HG03039 (cell line): ENCODE results near the gene SIGLEC1.

Experiments
- ATAC-seq: cut with Tn5 transposase; IDR thresholded peaks from one replicate; pipeline ENCODE4 v1.9.1; 2021; ENCODE audit warnings: mild to moderate bottlenecking, moderate library complexity; ENCODE audit not compliant: unreplicated experiment

Gene SIGLEC1

DNA sequence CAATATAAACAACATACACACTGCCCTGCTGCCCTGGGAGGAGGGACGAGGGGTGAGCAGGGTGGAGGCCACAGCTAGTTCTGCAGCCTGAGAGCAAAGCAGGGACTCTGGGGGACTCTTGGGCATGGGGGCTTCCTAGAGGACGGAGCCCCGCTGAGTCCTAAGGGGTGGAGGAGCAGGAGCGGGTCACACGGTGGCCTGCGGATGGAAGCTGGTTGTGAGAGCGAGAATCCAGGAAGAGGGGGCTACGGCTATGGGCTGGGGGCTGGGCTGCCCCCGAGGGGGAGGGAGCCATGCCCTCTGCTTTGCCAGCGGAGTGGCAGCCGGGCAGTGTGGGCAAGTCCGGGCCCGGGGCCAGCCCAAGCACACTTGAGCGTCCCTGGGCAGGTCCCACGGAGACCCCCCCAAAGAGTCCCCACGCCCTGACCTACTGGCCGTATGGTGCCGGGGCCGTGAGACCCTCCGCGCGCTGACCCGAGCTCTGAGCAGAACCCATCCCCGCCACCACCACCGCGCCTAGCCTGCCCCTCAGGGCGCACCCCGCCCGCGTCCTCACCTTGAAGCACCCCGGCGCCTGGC is 31.0 kb downstream of the SIGLEC1 start:
- ATAC-seq, result no peak

DNA sequence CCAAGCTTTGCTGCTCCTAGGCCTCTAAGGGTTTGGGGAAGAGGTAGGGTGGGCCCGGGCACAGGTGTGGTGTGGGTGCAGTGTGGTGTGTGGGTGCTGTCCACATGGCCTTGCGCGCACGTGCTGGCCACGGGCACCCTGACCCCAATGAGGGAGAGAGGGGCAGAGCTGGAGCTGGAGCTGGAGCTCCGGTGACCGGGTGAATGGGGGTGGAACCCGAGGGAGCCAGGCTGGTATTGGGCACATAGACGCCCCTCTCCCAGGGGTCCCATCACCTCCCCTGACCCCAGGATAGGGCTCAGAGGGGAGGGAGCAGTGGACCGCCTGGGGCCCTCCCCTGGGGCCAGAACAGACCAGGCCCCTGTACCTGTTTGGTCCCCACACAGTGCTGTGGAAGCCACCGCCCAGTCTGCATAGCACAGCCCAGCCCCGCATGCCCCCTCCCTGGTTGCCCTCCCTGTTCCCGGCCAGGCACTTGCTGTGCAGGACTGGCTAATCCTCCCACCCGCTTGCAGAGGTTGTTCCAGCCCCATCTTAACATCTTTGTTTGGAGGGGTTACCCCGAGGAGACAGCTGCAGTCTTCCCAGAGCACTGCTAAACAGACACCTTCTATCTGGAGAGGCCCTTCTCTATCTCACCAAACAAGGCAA is 31.6 kb downstream of the SIGLEC1 start:
- ATAC-seq, result no peak

DNA sequence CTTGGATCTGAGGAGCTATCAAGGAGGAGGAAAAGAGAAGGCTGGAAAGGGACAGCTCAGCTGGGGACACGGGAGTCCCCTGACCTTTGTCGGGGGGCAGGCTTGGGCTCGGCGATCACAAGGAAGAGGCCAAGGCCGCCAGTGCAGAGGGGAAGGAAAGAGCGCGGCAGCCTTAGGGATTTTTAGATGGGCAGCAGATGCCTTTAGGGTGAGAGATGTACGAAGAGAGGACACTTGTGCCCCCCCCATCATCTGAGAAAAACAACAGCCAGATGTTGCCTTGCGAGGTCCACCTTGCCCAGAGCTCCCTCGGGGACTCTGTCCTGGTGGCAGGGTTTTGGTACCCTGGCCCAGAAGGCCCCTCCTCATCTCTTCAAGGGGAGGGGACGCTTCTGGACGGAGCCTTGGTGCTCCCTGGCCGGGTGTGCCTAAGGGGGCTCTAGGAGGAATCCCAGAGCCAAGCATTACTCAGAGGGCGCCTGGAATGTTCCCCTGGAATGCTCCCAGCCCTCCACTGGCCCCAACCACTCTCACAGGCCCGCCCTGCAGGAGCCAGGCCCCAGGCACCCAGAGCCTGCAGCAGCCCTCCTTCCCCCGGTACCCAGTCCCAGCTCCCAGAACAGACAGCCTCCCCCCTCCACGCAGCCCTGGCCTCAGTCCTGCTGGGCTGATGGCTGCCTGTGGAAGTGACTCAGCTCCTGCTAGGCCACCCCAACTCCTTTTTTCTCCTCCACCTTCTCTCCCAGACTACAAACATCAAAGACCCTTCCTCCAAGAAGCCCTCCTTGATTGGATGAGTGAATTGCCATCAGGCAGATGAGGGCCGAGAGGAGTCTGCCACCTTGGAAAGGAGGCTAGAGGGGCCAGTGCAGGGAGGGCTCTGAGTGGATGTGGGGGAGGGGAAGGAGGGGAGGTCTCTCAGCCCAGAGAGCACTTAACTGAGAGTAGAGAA is 32.4 kb downstream of the SIGLEC1 start:
- no peak for ATAC-seq

DNA sequence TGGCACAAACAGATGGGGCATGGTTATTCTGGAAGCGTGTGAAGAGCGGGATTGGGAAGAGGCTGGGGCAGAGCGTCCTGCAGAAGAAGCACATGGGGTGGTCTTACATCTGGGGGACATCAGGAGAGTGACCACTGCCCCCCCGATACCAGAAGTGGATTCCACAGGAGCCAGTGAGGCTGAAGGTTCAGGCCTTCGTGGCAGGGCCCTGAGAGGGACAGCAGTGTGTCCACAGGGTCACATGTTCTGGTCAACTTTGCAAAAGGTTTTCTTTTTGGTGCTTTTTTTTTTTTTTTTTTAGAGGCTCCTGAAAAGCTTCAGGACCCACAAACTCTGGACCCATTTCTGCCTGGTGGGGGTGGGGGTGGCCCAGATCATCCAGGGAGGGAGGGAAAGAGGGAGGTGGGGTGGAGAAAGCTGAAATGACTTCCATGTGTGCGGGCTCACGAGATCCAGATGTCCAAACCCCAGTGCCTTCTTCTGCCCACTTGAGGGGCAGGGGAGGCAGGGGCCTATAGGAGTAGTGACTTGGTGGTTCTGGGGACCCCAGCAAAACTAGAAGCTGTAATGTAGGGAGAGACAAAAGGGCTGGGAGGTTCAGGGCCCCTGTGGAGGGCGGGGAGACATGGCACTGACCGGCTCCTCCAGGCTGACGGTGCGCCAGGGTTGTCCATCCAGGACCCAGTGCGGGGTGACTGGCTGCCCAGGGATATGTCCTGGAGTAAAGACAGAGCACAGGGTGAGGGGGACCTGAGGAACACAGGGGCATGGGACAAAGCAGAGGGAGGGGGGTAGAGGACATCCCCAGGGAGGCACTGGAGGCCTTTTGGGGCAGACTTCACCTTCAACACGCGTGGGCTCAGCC is 33.3 kb downstream of the SIGLEC1 start:
- no peak for ATAC-seq

DNA sequence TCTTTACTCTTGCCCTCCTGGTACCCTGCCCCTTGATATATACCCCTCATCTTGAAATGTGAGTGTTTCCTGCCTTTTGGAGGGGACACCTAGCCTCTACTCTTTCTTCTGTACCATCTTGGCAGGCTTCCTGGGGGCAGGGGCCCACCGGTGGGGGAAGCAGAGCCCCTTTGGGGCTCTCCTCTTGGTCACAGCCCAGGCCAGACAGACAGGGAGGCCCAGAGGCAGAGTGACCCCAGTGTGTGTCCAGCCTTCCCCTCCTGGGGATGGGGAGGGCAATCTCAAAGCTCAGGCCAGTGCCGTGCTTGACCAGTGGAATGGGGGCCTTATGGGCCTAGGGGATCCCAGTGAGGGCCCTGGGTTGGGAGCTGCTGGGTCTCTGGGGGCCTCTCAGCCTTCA is 34.2 kb downstream of the SIGLEC1 start:
- no peak for ATAC-seq

DNA sequence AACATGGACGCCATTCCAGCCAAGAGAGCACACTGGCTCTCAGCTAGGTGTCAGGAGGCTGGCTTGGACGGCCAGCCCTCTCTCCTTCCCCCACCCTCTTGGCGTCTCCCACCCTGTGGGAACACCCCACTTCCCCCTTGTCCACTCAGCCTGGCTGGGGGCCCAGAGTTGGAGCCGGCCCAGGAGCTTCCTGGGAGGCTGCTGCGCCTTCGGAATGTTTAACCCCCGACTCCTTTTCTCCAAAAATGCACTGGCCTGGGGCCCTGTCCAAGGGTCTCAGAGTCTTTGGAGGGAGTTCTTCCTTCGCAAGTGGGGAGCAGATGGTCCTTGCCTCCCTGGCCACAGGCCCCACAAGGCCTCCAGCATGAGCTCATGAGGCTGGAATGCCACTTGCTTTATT is 34.7 kb downstream of the SIGLEC1 start:
- ATAC-seq, result no peak

DNA sequence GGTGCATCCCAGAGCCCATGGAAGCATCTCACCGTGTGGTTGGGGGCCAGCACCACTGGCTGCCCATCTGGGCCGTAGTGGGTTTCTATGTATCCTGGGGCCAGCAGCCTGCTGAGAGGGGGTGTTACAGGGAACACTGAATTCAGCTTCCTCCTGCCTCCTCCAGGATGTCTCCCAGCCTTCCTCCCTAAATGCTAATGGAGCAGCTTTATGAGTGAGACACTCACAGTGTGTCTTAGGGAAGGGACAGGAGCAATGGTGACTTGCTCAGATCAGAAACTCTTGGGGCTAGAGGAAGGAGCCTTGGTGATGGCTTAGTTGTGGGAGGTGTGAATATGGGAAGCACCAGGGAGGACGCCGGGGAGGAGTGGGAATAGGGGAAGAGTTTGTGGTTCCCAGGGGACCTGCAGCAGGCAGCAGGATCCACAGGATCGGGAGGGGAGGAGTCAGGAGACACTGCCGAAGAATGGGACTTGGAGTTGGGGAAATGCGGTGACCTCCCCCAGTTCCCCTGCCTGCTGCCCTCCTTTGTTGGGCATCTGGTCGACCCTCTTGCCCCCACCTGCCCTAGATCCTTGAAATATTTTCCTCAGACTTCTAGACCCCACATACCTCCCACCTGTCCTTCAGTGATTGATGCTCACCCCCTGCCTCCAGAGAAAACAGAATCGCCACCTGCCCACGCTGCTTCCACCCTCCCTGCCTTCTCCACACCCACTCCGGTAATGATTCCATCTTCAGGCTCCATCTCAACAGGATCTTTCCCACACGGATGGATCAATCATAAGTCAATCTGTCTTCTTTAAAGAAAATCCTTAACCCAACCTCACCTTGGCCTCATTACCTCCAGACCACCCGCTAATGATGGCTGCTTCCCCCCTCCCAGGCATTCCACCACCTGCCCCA is 37.2 kb downstream of the SIGLEC1 start:
- no peak for ATAC-seq

DNA sequence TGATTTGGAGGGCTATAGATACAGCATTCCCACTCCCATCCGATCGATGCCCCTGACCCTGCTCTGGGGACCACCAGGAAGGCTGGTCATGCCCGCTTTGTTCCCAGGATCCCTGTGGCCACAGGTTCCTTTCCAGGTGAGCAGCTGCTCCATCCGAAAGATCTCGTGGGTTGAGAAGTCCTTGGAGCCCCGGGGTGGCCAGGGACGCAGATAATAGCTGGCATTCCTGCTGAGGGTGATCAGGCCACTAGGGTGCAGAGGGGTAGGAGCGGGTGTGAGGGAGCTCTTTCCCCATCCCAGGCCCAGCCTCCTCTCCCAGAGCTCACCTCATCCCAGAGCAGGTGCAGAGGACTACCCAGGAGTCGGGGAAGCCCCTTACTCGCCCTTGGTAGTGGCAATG is 38.0 kb downstream of the SIGLEC1 start:
- ATAC-seq, result no peak

DNA sequence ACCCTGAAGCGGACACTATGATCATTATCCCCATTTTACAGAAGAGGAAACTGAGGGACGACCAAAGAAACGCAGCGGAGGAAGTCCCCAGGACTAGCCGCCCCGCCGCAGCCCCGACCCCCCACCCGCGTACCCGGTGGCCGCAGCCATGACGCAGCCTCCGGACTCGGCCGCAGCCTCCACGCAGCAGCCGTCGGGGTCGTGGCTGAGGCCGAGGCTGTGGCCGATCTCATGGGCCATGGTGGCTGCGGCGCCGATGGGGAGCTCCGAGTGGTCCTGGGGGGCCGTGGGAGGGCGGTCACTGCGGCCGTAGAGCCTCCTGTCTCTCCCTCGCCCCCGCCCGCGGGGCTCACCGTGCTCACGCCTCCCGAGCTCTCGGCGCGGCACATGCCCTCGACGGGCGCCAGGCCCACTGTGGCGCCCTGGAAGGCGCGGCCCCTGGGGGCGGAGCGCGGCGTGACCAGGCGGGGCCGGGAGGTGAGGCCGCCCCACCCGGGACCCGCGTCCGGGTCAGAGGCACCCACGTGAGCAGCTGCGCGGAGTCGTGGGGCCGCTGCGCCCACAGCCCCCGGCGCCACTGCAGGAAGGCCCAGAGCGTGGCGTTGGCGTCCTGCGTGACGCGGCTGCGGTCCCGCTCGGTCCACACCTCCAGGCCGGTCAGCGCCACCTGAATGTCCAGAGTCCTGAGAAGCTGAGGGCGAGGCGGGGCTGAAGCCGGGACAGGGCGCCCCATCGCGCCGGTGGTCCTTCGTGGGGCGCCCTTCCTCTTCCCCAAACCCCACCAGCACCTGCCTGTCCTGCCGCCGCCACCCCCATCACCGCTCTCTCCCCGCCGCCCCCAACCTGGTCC is 39.0 kb downstream of the SIGLEC1 start:
- no peak for ATAC-seq

DNA sequence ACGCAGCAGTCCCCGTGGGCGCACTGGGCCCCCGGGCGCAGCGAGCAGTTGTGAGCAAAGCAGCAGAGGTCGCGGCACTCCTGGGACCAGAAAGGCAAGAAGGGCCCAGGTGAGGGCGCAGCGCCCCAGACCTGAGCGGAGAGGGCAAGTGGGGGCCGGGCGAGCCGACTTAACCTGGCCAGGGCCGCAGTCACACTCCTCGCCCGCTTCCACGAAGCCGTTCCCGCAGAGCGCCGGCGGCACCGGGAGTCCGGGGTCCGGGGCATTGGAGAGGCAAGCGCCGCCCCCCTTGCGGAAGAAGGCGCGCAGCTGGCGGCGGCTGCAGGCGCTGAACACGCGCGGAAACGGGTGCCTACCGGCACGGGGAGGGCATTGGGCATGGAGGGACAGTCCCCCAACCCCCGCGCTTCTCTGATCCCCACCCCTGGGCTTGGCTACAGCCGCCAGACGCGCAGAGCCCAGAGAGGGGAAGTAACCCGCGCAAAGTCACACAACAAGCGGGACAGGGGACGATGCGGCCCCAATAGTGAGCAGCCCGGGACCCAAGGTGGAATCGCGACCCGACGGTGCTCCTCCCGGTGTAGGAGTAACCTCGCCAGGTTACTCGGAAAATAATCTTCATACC is 39.7 kb downstream of the SIGLEC1 start:
- no peak for ATAC-seq

DNA sequence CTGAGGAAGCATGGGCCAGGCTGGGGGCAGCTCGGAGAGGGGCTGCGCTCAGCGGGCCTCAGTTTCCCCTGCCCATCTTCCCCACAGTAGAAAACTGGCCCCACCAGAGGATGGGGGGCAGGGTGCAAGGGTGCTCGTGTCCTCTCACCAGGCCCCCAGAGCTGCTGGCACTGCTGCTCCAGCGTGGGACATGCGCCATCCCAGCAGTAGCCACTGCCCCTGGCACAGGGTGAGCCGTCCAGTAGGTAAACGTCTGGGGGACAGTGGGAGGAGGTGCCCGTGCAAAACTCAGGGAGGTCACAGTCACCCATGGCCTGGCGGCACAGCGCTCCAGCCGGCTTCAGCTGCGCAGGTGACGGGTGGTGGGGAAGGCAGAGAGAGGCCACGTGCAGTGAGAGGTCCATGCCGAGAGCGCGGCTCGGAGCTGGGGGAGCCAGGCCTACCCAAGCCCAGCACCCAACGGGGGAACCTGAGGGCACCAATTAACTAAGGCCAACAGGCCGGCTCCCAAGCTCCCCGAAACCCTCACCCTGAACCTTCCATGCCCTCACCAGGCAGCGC is 40.3 kb downstream of the SIGLEC1 start:
- no peak for ATAC-seq

DNA sequence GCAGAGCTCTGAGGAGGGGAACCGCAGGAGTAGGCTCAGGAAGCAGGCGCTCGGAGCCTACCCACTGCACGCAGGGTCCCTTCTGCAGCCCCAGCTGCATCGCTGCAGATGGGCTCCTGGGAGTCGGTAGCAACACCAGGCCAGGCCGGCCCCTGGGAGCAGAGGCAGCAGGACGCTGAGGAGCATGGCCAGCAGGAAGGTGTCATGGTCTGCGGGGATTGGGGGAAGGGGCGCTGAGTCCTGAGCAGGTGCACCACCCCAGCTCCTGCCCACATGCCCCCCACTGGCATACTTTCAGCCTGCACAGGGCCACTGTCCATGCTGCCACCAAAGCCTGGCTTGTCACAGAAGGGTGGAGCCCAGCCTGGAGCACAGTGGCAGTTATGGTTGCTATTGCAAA is 41.5 kb downstream of the SIGLEC1 start:
- no peak for ATAC-seq

DNA sequence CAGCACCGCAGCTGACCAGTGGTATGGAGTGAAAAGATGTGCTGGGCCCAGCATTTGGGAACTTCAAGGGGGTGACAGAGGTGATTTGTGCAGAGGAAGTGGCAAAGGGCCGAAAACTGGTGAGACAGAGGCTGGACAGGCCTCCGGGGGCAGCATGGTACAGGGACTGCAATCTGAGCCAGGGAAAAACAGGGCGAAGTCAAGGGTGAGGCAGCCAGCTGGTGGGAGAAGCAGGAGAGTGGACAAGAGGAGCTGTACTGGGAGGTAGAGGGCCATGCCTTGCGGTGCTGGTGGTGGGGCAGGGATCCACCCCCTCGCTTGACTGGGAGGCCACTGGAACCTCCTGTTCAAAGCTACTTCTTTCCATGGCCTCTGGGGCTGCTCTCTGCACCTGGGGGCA is 41.9 kb downstream of the SIGLEC1 start:
- no peak for ATAC-seq

DNA sequence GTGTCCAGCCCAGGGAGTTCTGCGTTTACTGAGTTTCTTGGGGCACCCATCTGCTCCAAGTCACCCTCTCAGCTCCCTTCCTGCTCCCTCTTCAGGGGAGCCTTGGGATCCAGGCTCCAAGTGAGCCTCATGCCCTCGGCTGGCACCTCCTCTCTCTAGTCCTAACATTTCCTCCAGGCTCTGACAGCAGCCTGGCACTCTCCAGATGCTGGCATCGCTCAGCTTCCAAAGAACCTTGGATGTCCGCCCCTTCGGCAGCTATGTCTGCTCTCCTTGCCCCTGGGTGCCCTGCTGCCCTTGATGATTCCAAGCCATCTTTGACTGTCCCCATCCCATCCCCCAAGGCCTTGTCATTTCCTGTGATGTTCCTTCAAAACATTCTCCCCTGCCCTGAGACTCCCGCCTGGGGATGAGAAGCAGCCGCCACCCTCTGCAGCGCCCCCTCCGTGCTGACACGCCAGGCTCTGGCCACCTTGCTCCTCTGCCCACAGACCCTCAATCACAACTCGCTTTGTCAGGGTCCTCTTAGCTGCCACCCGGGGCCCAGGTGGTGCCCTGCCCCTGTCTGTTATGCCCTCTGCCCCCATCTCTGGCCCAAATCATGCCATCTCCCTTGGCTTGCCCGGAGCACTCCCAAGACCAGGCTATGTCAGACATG is 42.6 kb downstream of the SIGLEC1 start:
- ATAC-seq, result no peak

DNA sequence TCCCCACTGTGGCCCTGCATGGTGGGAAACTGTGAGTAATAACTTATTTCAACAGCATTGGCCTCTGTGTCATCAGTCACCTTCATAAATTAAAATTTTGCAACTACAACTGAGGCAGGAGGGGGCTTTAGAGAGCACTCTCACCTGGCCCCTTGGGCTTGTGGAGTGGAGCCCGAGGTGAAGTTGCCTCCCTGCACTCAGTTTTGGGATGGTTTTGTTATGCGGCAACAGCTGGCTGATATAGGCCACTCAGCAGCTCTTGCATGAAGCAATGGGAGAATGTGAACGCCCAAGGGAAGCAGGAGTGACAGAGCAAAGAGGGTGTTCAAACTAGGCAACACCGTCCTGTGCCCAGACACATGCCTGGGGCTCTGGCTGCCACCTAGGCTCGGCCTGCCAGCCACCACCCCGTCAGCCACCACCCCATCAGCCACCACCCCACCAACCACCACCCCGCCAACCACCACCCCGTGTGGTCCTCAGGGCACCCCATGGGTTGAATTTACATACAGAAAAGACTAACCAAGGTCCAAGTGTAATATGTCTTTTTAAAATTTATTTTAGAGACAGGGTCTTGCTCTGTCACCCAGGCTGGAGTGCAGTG is 44.9 kb downstream of the SIGLEC1 start:
- no peak for ATAC-seq

DNA sequence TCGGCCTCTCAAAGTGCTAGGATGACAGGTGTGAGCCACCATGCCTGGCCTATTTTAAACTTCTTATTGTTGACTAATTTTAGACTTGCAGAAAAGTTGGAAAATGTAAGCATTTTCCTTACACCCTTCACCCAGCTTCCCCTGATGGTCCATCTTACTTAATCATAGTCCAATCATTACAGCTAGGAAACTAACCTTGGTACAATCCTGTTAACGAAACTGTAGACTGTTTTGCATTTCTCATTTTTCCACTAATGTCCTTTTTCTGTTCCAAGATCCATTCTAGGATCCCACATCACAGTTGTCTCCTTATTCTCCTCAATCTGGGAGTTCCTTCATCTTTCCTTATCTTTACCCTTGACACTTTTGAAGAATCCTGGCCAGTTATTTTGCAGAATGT is 48.5 kb downstream of the SIGLEC1 start:
- ATAC-seq, result no peak

DNA sequence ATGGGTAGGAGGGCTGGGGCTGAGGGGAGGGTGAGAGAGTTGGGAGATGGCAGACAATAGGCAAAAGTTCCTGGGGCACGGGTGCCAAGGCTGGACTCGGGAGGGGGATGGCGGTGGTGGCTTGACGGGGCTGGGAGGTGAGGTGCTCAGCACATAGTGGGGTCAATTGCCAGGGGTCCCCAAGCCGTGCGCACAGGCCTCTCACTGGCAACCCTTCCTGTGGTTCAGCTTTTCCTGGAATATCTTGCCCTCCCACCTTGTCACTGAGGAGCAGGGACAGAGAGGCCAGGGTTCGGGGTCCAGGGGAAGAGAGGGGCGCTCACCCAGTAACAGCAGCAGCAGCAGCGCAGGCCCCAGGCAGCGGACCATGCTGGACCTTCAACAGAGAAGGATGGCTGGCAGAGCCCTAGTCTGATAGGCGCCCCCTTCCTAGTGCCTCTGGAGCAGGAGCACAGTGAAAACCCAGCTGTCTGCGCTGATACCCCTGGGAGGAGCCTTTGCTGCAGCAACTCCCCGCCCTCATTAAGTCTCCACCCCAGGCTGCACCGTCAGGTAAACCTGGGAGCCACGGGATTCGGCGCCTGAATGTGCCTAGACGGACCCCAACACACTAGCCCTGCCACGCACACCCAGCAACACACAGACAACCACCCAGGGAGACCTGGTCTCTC is 49.2 kb downstream of the SIGLEC1 start, which contains the start of gene GFRA4:
Gene GFRA4 (minus strand): TSS at position 369 of the 671 bp plus-strand sequence. CDS start 0 bp downstream, at position 369.
- no peak for ATAC-seq
